HG03378 (cell line): ENCODE data around the gene RNU7-1.
"Not testable (repeated sequence)": the region's sequence is repeated elsewhere in the genome, so short reads cannot be mapped to it uniquely, and the experiment has no call there.

Experiments used
- ATAC-seq: cut with Tn5 transposase; IDR thresholded peaks from one replicate; pipeline ENCODE4 v1.9.1; 2021; ENCODE audit warnings: mild to moderate bottlenecking, moderate library complexity; ENCODE audit not compliant: unreplicated experiment

RNU7-1 gene

GRCh38 chr12:6943722-6944380 is at the start of gene RNU7-1, which contains the start of gene C12orf57:
RNU7-1 (plus strand) TSS chr12:6943816.
C12orf57 (plus strand) TSS chr12:6944022; CDS start chr12:6944122, 100 bp downstream.
- ATAC-seq = peak; percentile 37

- no peak for ATAC-seq
Measured at GRCh38 chr12:6894321-6894720, 49.3 kb upstream of the RNU7-1 start.

- ATAC-seq = no peak
Measured at GRCh38 chr12:6896846-6897435, 46.7 kb upstream of the RNU7-1 start.

- ATAC-seq = no peak
Measured at GRCh38 chr12:6899427-6899826, 44.2 kb upstream of the RNU7-1 start.

GRCh38 chr12:6899837-6900519 is 43.6 kb upstream of the RNU7-1 start:
- no peak for ATAC-seq

- no peak for ATAC-seq
Measured at GRCh38 chr12:6902448-6902847, 41.2 kb upstream of the RNU7-1 start.

GRCh38 chr12:6903722-6904121 is 39.9 kb upstream of the RNU7-1 start:
- ATAC-seq = no peak

- ATAC-seq = peak; percentile 75
Measured at GRCh38 chr12:6904280-6905276, 39.0 kb upstream of the RNU7-1 start, which contains the start of gene LRRC23. LRRC23 (plus strand) TSS chr12:6904822; CDS start chr12:6905634, 812 bp downstream.

GRCh38 chr12:6905414-6906040 is 38.1 kb upstream of the RNU7-1 start:
- ATAC-seq = no peak

GRCh38 chr12:6908141-6908540 is 35.5 kb upstream of the RNU7-1 start:
- not testable (repeated sequence) for ATAC-seq

- no peak for ATAC-seq
Measured at GRCh38 chr12:6909421-6910145, 34.0 kb upstream of the RNU7-1 start.

- no peak for ATAC-seq
Measured at GRCh38 chr12:6912164-6912935, 31.3 kb upstream of the RNU7-1 start.

- ATAC-seq = no peak
Measured at GRCh38 chr12:6914246-6914946, 29.2 kb upstream of the RNU7-1 start, which contains the start of gene ENO2. ENO2 (plus strand) TSS chr12:6914580; CDS start chr12:6915833, 1,253 bp downstream.

- ATAC-seq = no peak
Measured at GRCh38 chr12:6914947-6915788, 28.4 kb upstream of the RNU7-1 start.

GRCh38 chr12:6915789-6916285 is 27.8 kb upstream of the RNU7-1 start:
- no peak for ATAC-seq

- ATAC-seq = no peak
Measured at GRCh38 chr12:6916426-6917200, 27.0 kb upstream of the RNU7-1 start.
